Measurements from ENCODE around the gene AURKAIP1. TPM values are rescaled to one million over a fixed set of nuclear protein-coding genes. Genes with fewer than 3 reads are reported as not detected.
"Not testable (repeated sequence)": the region's sequence is repeated elsewhere in the genome, so short reads cannot be mapped to it uniquely, and the experiment has no call there.

Gene AURKAIP1
- polyA plus RNA-seq, 1 donor (not counting 4 experiments of a cell fraction or from before 2014, with no cell fraction given): 86.9 TPM

DNA sequence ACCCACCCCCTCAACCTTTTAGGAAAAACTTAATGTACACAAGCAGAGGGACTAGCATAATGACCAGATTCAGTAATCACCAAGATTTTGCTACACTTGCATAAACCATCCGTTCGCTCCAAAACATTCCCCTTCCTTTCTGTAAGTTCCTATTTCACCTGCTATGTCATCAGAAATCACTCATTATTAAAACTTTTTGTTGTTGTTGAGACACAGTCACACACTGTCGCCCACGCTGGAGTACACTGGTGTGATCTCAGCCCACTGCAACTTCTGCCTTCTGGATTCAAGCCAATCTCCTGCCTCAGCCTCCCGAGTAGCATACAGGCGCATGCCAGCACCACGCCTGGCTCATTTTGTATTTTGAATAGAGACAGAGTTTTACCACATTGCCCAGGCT, 28.6 kb upstream of the AURKAIP1 start:
- Histone ChIP-seq H3K27me3 (ENCODE audit: control insufficient read depth, extremely low read depth, insufficient read depth, low read length) (no peaks in the 10 kb centered on the region), H2AFZ (ENCODE audit: control insufficient read depth, low read length) (no peak overlapping the region), H4K20me1 (ENCODE audit: control insufficient read depth, extremely low read depth, insufficient read depth, low read length) (peaks cover 12% of the 10 kb centered on the region), H3K27ac (ENCODE audit: control insufficient read depth, insufficient read depth, low read length) (no peak overlapping the region), H3K4me3 (ENCODE audit: control insufficient read depth in 2 of 3, extremely low read depth in 1 of 3, insufficient read depth in 2 of 3, low read depth in 1 of 3, low read length in 3 of 3) (no peak overlapping the region), H3K9me1 (ENCODE audit: control insufficient read depth, extremely low read depth, insufficient read depth, low read length) (no peaks in the 10 kb centered on the region), H3K9me3 (ENCODE audit: control insufficient read depth, low read depth, low read length) (no peaks in the 10 kb centered on the region), H3K79me2 (ENCODE audit: control insufficient read depth, insufficient read depth, low read length) (peaks cover 75% of the 10 kb centered on the region), H3K36me3 (ENCODE audit: control insufficient read depth in 2 of 2, extremely low read depth in 1 of 2, insufficient read depth in 2 of 2, low read length in 2 of 2) (peaks cover 26 to 41% of the 10 kb centered on the region in 2 experiments), H3K9ac (ENCODE audit: control insufficient read depth, extremely low read depth, insufficient read depth, low read length) (no peak overlapping the region), H3K4me1 (ENCODE audit: control insufficient read depth, extremely low read depth, insufficient read depth, low read length) (peaks cover 43% of the 10 kb centered on the region), H3K4me2 (ENCODE audit: control insufficient read depth, extremely low read depth, insufficient read depth, low read depth, low read length) (no peak overlapping the region)
- no peak for DNase-seq (ENCODE audit: low read depth, low spot score)
- dilution Hi-C loops (cut with MboI; ENCODE audit: extremely low pct_ligation_motif_present, low sequenced_read_pairs): no loop called here
- no peak for FAIRE-seq
- TF ChIP-seq, protein P1, sequence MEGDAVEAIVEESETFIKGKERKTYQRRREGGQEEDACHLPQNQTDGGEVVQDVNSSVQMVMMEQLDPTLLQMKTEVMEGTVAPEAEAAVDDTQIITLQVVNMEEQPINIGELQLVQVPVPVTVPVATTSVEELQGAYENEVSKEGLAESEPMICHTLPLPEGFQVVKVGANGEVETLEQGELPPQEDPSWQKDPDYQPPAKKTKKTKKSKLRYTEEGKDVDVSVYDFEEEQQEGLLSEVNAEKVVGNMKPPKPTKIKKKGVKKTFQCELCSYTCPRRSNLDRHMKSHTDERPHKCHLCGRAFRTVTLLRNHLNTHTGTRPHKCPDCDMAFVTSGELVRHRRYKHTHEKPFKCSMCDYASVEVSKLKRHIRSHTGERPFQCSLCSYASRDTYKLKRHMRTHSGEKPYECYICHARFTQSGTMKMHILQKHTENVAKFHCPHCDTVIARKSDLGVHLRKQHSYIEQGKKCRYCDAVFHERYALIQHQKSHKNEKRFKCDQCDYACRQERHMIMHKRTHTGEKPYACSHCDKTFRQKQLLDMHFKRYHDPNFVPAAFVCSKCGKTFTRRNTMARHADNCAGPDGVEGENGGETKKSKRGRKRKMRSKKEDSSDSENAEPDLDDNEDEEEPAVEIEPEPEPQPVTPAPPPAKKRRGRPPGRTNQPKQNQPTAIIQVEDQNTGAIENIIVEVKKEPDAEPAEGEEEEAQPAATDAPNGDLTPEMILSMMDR (optimal IDR thresholded peaks at IDR 0.05 in 1 of 3, IDR thresholded peaks at IDR 0.05 in 1 of 3, conservative IDR thresholded peaks at IDR 0.05 in 1 of 3; ENCODE audit: extremely low read depth in 1 of 3, insufficient read depth in 2 of 3, low read length in 3 of 3): no peak
- TF ChIP-seq EZH2 (IDR thresholded peaks at IDR 0.05; ENCODE audit: low read length): no peak

DNA sequence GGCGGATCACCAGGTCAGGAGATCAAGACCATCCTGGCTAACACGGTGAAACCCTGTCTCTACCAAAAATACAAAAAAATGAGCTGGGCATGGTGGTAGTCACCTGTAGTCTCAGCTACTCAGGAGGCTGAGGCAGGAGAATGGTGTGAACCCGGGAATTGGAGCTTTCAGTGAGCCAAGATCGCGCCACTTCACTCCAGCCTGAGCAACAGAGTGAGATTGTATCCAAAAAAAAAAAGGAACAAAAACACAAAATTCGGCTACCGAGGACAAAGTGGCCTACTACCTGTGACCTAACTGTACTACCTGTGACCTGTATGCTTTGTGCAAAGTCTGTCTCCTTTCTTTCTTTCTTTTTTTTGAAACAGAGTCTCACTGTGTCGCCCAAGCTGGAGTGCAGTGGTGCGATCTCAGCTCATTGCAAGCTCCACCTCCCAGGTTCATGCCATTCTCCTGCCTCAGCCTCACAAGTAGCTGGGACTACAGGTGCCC, 27.9 kb upstream of the AURKAIP1 start:
- DNase-seq (ENCODE audit: low read depth, low spot score); H3K4me2 ChIP-seq (ENCODE audit: control insufficient read depth, extremely low read depth, insufficient read depth, low read depth, low read length); H3K9ac ChIP-seq (ENCODE audit: control insufficient read depth, extremely low read depth, insufficient read depth, low read length); FAIRE-seq; dilution Hi-C loops (cut with MboI; ENCODE audit: extremely low pct_ligation_motif_present, low sequenced_read_pairs); H3K27me3 ChIP-seq (ENCODE audit: control insufficient read depth, extremely low read depth, insufficient read depth, low read length); H3K27ac ChIP-seq (ENCODE audit: control insufficient read depth, insufficient read depth, low read length); H3K4me3 ChIP-seq (ENCODE audit: control insufficient read depth in 2 of 3, extremely low read depth in 1 of 3, insufficient read depth in 2 of 3, low read depth in 1 of 3, low read length in 3 of 3); H3K9me3 ChIP-seq (ENCODE audit: control insufficient read depth, low read depth, low read length); H2AFZ ChIP-seq (ENCODE audit: control insufficient read depth, low read length); H3K9me1 ChIP-seq (ENCODE audit: control insufficient read depth, extremely low read depth, insufficient read depth, low read length); H4K20me1 ChIP-seq (ENCODE audit: control insufficient read depth, extremely low read depth, insufficient read depth, low read length): not testable (repeated sequence)
- H3K4me1 ChIP-seq (ENCODE audit: control insufficient read depth, extremely low read depth, insufficient read depth, low read length): peaks cover 40% of the 10 kb centered on the region
- peaks cover 75% of the 10 kb centered on the region for H3K79me2 ChIP-seq (ENCODE audit: control insufficient read depth, insufficient read depth, low read length)
- peaks cover 29 to 38% of the 10 kb centered on the region in 2 experiments for H3K36me3 ChIP-seq (ENCODE audit: control insufficient read depth in 2 of 2, extremely low read depth in 1 of 2, insufficient read depth in 2 of 2, low read length in 2 of 2)

Measured in keratinocyte (primary cell).